Thymus (tissue), 11 donors: ENCODE measurements around the gene ARRDC1. TPM values are rescaled to one million over a fixed set of nuclear protein-coding genes. Genes with fewer than 3 reads are reported as not detected.
"Not testable (repeated sequence)": the region's sequence is repeated elsewhere in the genome, so short reads cannot be mapped to it uniquely, and the experiment has no call there.

Experiments
- DNase-seq, 9 donors: peaks; one replicate each; pipeline ENCODE4 v3.0.0-alpha.2; 2013; ENCODE audit warnings: low spot score in 9 of 9, low read depth in 6 of 9, missing footprints in 1 of 9
- H3K27ac ChIP-seq, 2 donors: one replicate each; pipeline ENCODE4 v1.5.1; 2013; ENCODE audit warnings: control low read depth in 1 of 2, low read depth in 1 of 2, low read length in 1 of 2, mild to moderate bottlenecking in 1 of 2, moderate library complexity in 1 of 2
- H3K27me3 ChIP-seq, 2 donors: one replicate each; pipeline ENCODE4 v1.5.1; 2013; ENCODE audit warnings: low read length in 1 of 2; ENCODE audit not compliant: control insufficient read depth in 2 of 2, insufficient read depth in 1 of 2
- H3K36me3 ChIP-seq, 2 donors: one replicate each; pipeline ENCODE4 v1.5.1; 2013; ENCODE audit warnings: low read length in 1 of 2, mild to moderate bottlenecking in 1 of 2, moderate library complexity in 1 of 2; ENCODE audit not compliant: control insufficient read depth in 2 of 2, insufficient read depth in 2 of 2
- H3K4me1 ChIP-seq, 2 donors: one replicate each; pipeline ENCODE4 v1.5.1; 2013; ENCODE audit warnings: low read length in 2 of 2; ENCODE audit not compliant: control insufficient read depth in 2 of 2, insufficient read depth in 2 of 2
- H3K4me3 ChIP-seq, 2 donors: one replicate each; pipeline ENCODE4 v1.5.1; 2013; ENCODE audit warnings: low read length in 2 of 2, control low read depth in 1 of 2, mild to moderate bottlenecking in 1 of 2
- H3K9me3 ChIP-seq, 2 donors: one replicate each; pipeline ENCODE4 v1.5.1; 2013; ENCODE audit warnings: low read length in 1 of 2, mild to moderate bottlenecking in 1 of 2; ENCODE audit not compliant: control insufficient read depth in 2 of 2, insufficient read depth in 1 of 2
- WGBS: extraction: QIAGEN DNeasy Blood & Tissue Kit; methylation state at CpG from one replicate; pipeline ENCODE4 v1.1.7; 2013; 5-methylcytosine and 5-hydroxymethylcytosine counted together
- polyA plus RNA-seq: library from polyadenylated mRNA; stranded (reverse); fragments of 200-250 nt; gene quantifications from one replicate; pipeline ENCODE4 v1.2.3, GENCODE V29; 2013
- total RNA-seq: library from RNA; stranded (reverse); fragments of 120-200 nt; gene quantifications from one replicate; pipeline ENCODE4 v1.2.4, GENCODE V29; 2013
- donor health status: healthy.

ARRDC1 gene
- total and polyA plus RNA-seq, 2 donors = 21.3 to 109 TPM

DNA sequence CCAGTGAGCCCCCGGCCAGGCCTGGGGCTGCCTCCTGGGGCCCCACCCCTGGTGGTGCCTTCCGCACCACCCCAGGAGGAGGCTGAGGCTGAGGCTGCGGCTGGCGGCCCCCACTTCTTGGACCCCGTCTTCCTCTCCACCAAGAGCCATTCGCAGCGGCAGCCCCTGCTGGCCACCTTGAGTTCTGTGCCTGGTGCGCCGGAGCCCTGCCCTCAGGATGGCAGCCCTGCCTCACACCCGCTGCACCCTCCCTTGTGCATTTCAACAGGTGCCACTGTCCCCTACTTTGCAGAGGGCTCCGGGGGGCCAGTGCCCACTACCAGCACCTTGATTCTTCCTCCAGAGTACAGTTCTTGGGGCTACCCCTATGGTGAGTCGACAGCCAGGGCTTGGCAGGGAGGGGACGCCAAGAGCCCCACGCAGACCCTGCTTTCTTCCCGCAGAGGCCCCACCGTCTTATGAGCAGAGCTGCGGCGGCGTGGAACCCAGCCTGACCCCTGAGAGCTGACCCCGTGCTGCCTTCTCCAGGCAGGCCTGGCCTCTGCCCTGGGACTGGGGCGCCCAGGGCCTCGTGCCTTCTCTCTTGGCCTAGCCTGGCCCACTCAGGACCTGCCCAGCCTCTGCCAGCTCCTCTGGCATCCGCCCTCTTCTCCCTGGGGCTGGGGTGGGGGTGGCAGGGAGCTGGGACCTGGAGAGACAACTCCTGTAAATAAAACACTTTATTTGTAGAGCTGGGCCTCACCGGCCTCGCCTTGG, 9.3 kb downstream of the ARRDC1 start:
- no peaks in the 10 kb centered on the region for H3K9me3 ChIP-seq
- 95% methylated on average over 25 of the region's 25 CpGs for WGBS
- no peak overlapping the region for H3K27ac ChIP-seq
- DNase-seq = no peak
- H3K4me3 ChIP-seq = no peak overlapping the region
- peaks cover 22 to 24% of the 10 kb centered on the region in 2 donors for H3K36me3 ChIP-seq
- H3K27me3 ChIP-seq = no peaks in the 10 kb centered on the region
- peaks cover 9 to 12% of the 10 kb centered on the region in 2 donors for H3K4me1 ChIP-seq

DNA sequence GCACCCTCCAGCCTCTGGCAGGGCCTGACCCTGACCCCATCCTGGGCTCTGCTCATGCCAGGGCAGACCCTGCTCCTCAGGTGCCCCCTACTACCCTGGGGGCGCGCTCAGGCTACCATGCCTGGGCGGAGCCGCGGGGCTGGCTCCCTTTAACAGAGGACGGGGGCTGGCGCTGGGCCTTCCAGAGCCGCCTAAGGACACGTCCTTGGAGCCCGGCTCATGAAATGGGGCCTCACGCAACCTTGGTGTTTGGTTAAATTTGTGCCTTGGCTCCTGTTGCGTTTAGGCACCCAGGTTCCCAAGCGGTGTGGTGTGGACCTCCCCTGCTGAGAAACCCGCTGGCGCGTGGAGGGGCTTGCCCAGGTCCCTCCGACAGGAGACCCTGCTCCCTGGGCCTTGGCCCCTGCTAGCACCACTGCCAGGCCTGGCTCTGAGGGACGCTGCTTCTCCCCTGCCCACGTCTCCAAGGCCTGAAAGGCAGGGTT, 9.9 kb downstream of the ARRDC1 start:
- Histone ChIP-seq H3K27ac (no peak overlapping the region), H3K27me3 (no peaks in the 10 kb centered on the region), H3K4me1 (peaks cover 12 to 14% of the 10 kb centered on the region in 2 donors), H3K9me3 (no peaks in the 10 kb centered on the region), H3K36me3 (peaks cover 22 to 24% of the 10 kb centered on the region in 2 donors), H3K4me3 (no peak overlapping the region)
- 98% methylated on average over 19 of the region's 19 CpGs for WGBS
- no peak for DNase-seq

DNA sequence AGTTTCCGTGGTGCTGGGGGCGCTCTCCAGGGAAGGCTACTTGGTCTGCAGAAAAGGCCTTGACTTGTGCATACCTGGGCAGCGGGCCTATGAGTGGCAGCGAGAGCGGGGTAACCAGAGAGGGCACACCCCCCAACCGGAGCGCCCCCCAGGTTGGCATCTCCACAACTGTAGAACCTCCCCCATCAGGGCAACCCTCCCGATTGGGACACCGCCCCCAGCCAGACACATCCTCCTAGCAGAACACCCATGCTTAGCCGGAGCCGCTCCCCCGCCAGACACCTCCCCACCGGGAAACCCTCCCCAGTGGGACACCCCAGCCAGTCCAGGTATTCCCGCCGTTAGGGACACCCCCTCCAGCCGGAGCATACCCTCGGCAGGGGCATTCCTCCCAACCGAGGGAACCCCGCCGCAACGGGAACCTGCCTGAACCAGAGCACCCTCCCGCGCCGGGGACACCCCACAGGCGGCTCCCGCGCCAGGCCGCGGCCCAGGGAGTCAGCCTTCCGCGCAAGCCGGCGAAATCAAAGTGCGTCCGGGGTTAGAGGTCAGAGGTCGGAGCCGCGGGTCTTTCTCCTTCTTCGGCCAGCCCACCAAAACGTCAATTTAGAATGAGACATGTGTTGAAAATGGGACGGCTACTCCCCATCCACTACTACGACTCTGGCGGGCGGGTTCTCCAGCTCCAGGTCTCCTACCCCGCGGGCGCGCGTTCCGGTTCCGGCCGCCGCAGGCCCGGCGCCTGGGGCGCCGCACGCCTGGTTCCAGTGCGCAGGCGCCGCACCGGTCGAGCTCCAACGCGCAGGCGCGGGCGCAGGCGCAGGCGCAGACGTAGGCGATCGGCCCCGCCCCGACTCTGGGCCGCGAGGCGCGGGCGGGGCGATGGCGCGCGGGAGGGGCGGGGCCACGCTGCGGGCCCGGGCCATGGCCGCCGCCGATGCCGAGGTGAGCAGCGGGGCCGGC, 12.9 kb downstream of the ARRDC1 start, which contains the start of gene EHMT1:
Gene EHMT1, plus strand, starts transcription at position 901 of the 963 bp plus-strand sequence. Its CDS starts 24 bp downstream, at position 925.
- under 1% methylated on average over 94 of the region's 94 CpGs for WGBS
- H3K4me1 ChIP-seq = peaks cover 19 to 24% of the 10 kb centered on the region in 2 donors

DNA sequence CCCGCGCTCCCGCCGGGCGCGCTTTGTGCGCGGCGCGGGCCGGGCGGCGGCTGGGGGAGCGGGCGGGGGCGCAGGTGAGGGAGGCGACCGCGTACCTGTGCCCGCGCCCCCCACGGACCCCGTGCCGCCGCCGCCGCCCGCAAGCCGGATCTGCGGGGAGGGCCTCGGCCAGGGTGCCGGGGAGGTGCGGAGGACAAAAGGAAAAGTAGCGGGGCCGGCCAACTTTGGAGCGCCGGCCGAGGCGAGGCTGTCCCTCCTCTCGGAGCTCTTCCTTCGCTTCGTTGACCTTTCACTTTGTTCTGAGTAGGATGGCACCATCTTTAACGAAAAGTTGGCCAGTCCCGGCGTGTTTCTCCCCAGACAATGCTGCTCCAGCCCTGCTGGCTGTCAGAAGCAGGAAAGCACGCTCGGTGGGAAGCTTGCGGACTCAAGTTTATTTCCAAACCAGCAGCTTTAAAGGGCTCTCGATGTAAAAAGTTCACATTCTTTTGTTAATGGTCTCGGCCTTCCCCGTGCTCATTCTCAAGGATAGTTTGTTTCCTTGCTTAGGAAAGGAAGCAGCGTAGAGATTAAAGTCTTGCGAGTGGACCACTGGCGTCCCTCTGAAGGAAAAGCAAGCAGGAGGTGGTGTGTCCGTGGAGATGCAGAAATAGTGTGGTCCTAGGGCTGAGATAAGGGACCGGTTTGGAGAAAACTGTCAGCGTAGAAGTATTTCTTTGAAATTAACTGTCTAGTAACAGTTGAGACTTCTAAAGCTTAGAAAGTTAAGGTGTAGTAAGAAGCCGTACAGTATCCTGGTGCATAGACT, 14.0 kb downstream of the ARRDC1 start:
- Histone ChIP-seq H3K36me3 (peaks cover 17 to 22% of the 10 kb centered on the region in 2 donors), H3K4me1 (peaks cover 19 to 24% of the 10 kb centered on the region in 2 donors), H3K9me3 (no peaks in the 10 kb centered on the region), H3K27me3 (no peaks in the 10 kb centered on the region), H3K27ac (peak overlapping the region; percentile 20 to 83), H3K4me3 (peak overlapping the region; percentile 79 to 85)
- under 1% methylated on average over 58 of the region's 58 CpGs for WGBS
- DNase-seq = peak in 2 of 9 donors; percentile 35 to 61

More for the DNA sequence above, 12.9 kb downstream of the ARRDC1 start, which contains the start of gene EHMT1:
- H3K27ac ChIP-seq = peak within 1 kb of the TSS; percentile 83 to 91
- no peaks in the 10 kb centered on the region for H3K27me3 ChIP-seq
- DNase-seq = peak; percentile 62 to 93 (median 78)
- no peaks in the 10 kb centered on the region for H3K9me3 ChIP-seq
- H3K36me3 ChIP-seq = peaks cover 22 to 25% of the 10 kb centered on the region in 2 donors
- H3K4me3 ChIP-seq = peak within 1 kb of the TSS; percentile 79 to 85

DNA sequence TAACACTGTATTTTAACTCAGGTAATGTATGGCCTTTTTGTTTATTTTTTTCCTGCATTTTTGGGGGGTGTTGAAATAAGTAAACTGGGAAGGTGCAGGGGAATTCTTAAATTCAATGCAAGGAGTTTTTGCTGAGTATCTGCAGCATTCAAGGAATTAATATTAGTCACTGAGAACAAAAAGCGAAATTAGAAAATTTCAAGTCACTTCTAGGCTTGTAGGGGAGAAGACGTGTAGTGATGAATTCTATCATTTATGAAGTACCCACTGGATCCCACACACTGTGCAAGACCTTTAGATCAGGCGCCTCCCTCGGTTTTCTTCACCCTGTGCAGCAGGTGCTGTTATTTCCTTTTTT, 14.5 kb downstream of the ARRDC1 start:
- 68% methylated on average over 4 of the region's 4 CpGs for WGBS
- Histone ChIP-seq H3K27me3 (no peaks in the 10 kb centered on the region), H3K4me3 (peak overlapping the region; percentile 79 to 85), H3K36me3 (peaks cover 12 to 18% of the 10 kb centered on the region in 2 donors), H3K4me1 (peaks cover 20 to 24% of the 10 kb centered on the region in 2 donors), H3K9me3 (no peaks in the 10 kb centered on the region), H3K27ac (peak overlapping the region in 1 of 2 donors; percentile 20)
- DNase-seq = no peak

DNA sequence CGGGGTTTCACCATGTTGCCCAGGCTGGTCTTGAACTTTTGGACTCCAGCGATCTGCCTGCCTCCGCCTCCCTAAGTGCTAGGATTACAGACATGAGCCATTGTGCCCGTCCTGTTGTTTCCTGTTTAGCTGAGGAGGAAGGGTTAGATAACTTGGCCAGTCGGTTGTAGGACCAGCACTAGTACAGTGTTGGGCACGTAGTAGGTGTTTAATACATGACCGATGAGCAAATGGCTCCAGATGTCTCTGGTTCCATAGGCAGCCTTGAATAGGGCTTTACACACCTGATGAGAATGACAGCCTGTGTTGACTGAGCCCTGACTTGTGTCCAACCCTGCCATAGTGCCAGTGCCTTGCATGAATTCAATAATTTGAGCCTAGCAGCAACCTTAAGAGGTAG, 15.1 kb downstream of the ARRDC1 start:
- 87% methylated on average over 7 of the region's 7 CpGs for WGBS
- Histone ChIP-seq H3K4me1 (peaks cover 24 to 25% of the 10 kb centered on the region in 2 donors), H3K27ac (no peak overlapping the region), H3K27me3 (no peaks in the 10 kb centered on the region), H3K9me3 (no peaks in the 10 kb centered on the region), H3K36me3 (peaks cover 6 to 14% of the 10 kb centered on the region in 2 donors), H3K4me3 (no peak overlapping the region)
- no peak for DNase-seq

DNA sequence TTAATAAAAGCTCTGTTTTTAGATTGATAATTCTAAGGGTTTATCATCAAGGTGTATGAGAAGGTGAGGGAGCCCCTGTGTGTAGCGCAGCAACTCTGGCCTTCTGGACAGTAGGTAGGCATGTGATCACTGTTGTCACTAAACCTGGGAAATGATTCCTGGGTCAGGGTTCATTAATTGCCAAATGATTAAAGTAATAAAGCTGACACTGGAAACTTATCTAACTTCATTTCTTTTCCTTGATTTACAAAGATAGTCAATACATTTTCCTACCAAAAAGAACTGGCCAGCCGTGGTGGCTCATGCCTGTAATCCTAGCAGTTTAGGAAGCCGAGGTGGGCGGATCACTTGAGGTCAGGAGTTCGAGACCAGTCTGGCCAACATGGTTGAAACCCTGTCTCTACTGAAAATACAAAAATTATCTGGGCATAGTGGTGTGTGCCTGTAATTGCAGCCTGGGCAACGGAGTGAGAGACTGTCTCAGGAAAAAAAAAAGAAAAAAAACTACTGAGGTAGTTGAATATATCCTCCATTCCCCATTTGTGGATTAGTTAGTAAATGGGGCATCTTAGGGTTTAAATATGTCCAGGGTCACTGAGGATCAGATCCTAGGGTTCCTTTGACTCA, 15.8 kb downstream of the ARRDC1 start:
- H3K4me3 ChIP-seq = no peak overlapping the region
- WGBS = 79% methylated on average over 6 of the region's 6 CpGs
- H3K9me3 ChIP-seq = no peaks in the 10 kb centered on the region
- DNase-seq = no peak
- no peaks in the 10 kb centered on the region for H3K27me3 ChIP-seq
- peaks cover 24 to 25% of the 10 kb centered on the region in 2 donors for H3K4me1 ChIP-seq
- no peak overlapping the region for H3K27ac ChIP-seq
- peaks cover 3 to 11% of the 10 kb centered on the region in 2 donors for H3K36me3 ChIP-seq

DNA sequence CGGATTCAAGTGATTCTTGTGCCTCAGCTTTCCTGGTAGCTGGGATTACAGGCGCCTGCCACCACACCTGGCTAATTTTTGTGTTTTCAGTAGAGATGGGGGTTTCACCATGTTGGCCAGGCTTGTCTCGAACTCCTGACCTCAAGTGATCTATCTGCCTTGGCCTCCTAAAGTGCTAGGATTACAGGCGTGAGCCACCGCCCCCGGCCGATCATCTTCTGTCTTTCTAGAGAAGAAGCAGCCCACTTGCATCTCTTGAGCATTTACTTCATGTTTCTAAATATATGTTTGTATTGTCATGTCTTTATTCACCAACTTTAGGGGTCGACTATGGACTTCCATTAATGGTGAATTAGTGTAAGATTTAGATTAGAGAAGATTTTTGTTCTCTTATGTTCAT, 16.7 kb downstream of the ARRDC1 start:
- not testable (repeated sequence) for H3K27ac ChIP-seq, H3K9me3 ChIP-seq, DNase-seq, H3K27me3 ChIP-seq, H3K4me3 ChIP-seq
- Histone ChIP-seq H3K36me3 (peaks cover 0 to 11% of the 10 kb centered on the region in 2 donors), H3K4me1 (peaks cover 23 to 25% of the 10 kb centered on the region in 2 donors)
- 98% methylated on average over 8 of the region's 8 CpGs for whole genome bisulfite sequencing
